AG10803 (cell line): ENCODE results near the gene XRCC3.

ENCODE experiments used
- DNase-seq: peaks from one replicate; pipeline ENCODE4 v3.0.0; 2010; ENCODE audit warnings: low read depth
- H3K4me3 ChIP-seq: 2 replicates; pipeline ENCODE4 v1.5.1; 2011; ENCODE audit warnings: mild to moderate bottlenecking, low read length, control low read depth
- CTCF ChIP-seq: conservative IDR thresholded peaks from 2 replicates; pipeline ENCODE4 v1.5.1; 2011; ENCODE audit warnings: mild to moderate bottlenecking, low read length, control low read depth, inconsistent platforms

Gene XRCC3

GRCh38 chr14:103715052-103716000 is at the start of gene XRCC3, which contains the start of gene ZFYVE21:
Gene XRCC3, minus strand, starts transcription at chr14:103715451. Its CDS starts 4,364 bp downstream, at chr14:103711087.
Gene ZFYVE21, plus strand, starts transcription at chr14:103715810. Its CDS starts 32 bp downstream, at chr14:103715842.
- no peak for TF ChIP-seq CTCF
- peak within 1 kb of the TSS; percentile 72 for H3K4me3 ChIP-seq
- DNase-seq: peak; percentile 98

GRCh38 chr14:103763730-103764488 is 48.7 kb upstream of the XRCC3 start:
- DNase-seq: peak; percentile 31
- no peak for TF ChIP-seq CTCF
- H3K4me3 ChIP-seq: no peak overlapping the region

GRCh38 chr14:103762541-103762940 is 47.3 kb upstream of the XRCC3 start:
- no peak overlapping the region for H3K4me3 ChIP-seq
- TF ChIP-seq CTCF: no peak
- no peak for DNase-seq

GRCh38 chr14:103762036-103762435 is 46.8 kb upstream of the XRCC3 start:
- H3K4me3 ChIP-seq: no peak overlapping the region
- DNase-seq: peak; percentile 8
- TF ChIP-seq CTCF: no peak

- TF ChIP-seq CTCF: no peak
- DNase-seq: no peak
- H3K4me3 ChIP-seq: no peak overlapping the region
Measured at GRCh38 chr14:103758059-103758776, 43.0 kb upstream of the XRCC3 start.

GRCh38 chr14:103755060-103755459 is 39.8 kb upstream of the XRCC3 start:
- no peak for TF ChIP-seq CTCF
- H3K4me3 ChIP-seq: no peak overlapping the region
- no peak for DNase-seq
